Spleen (tissue), 11 donors: ENCODE data around the gene RAB3IL1. TPM values are rescaled to one million over a fixed set of nuclear protein-coding genes. Genes with fewer than 3 reads are reported as not detected.

ENCODE experiments used
- DNase-seq: peaks from one replicate; pipeline ENCODE4 v3.0.0-alpha.2; 2020
- H3K27ac ChIP-seq, 8 donors: fragments of 200-600 bp; sonication (generic) in 7 of 8; 1 replicate in 4 of 8; 2 replicates in 4 of 8; pipeline versions ENCODE4 v1.5.0 to v1.8.0; 2016 to 2021; ENCODE audit warnings: inconsistent platforms in 4 of 8, mild to moderate bottlenecking in 4 of 8, moderate library complexity in 1 of 8
- H3K27me3 ChIP-seq, 7 donors: fragments of 200-600 bp; sonication (generic) in 6 of 7; replicated peaks in 1 of 7; 1 replicate in 4 of 7; 2 replicates in 3 of 7; pipeline versions ENCODE4 v1.5.0 to v1.8.0; 2016 to 2021; ENCODE audit warnings: inconsistent platforms in 3 of 7, mild to moderate bottlenecking in 1 of 7
- H3K36me3 ChIP-seq, 6 donors: fragments of 200-600 bp; sonication (generic) in 5 of 6; 1 replicate in 4 of 6; 2 replicates in 2 of 6; pipeline versions ENCODE4 v1.5.0 to v1.8.0; 2016 to 2021; ENCODE audit warnings: inconsistent platforms in 2 of 6
- H3K4me1 ChIP-seq, 6 donors: fragments of 200-600 bp; sonication (generic) in 5 of 6; 1 replicate in 3 of 6; 2 replicates in 3 of 6; pipeline versions ENCODE4 v1.5.0 to v1.8.0; 2016 to 2021; ENCODE audit warnings: inconsistent platforms in 3 of 6
- H3K4me3 ChIP-seq, 8 donors: fragments of 200-600 bp; sonication (generic) in 7 of 8; 1 replicate in 4 of 8; 2 replicates in 4 of 8; pipeline versions ENCODE4 v1.5.0 to v1.8.0; 2016 to 2021; ENCODE audit warnings: inconsistent platforms in 4 of 8, mild to moderate bottlenecking in 4 of 8, moderate library complexity in 2 of 8
- H3K9me3 ChIP-seq, 8 donors: fragments of 200-600 bp; sonication (generic) in 7 of 8; 1 replicate in 4 of 8; 2 replicates in 4 of 8; pipeline versions ENCODE4 v1.5.0 to v1.8.0; 2016 to 2021; ENCODE audit warnings: inconsistent platforms in 4 of 8
- CTCF ChIP-seq, 11 experiments: fragments of 200-600 bp in 7 of 11; fragments of 450-650 bp in 4 of 11; sonication (generic) in 4 of 11; IDR thresholded peaks in 8 of 11; conservative IDR thresholded peaks in 3 of 11; 1 replicate in 7 of 11; 2 replicates in 4 of 11; pipeline versions ENCODE4 v1.4.0 to v1.8.0; 2016 to 2021; ENCODE audit warnings: antibody characterized with exemption in 11 of 11, inconsistent platforms in 4 of 11, mild to moderate bottlenecking in 1 of 11
- POLR2A ChIP-seq, 3 donors: fragments of 450-650 bp; IDR thresholded peaks; one replicate each; pipeline ENCODE4 v1.5.1; 2017; ENCODE audit warnings: antibody characterized with exemption in 3 of 3, mild to moderate bottlenecking in 1 of 3
- POLR2AphosphoS5 ChIP-seq, 3 donors: sonication (generic); formaldehyde crosslinking; IDR thresholded peaks; one replicate each; pipeline ENCODE4 v1.5.1; 2017; ENCODE audit warnings: antibody characterized with exemption in 3 of 3
- WGBS, 5 donors: extraction: QIAGEN DNeasy Blood & Tissue Kit in 3 of 5; methylation state at CpG; one replicate each; pipeline versions ENCODE4 v1.1.5 to v1.1.7; 2013 to 2018; 5-methylcytosine and 5-hydroxymethylcytosine counted together
- intact Hi-C: fragments of 100-400 bp; cut with DNase I; formaldehyde crosslinking; loops from one replicate; pipeline ENCODE4 v1.15.0; 2023; ENCODE audit warnings: low total_unique reads
- polyA plus RNA-seq, 3 donors: library from polyadenylated mRNA; stranded (reverse); fragments of 200-250 nt; gene quantifications; one replicate each; pipeline ENCODE4 v1.2.1, GENCODE V29; 2013
- total RNA-seq, 7 donors: library from RNA; depleted of rRNA in 3 of 7; stranded (reverse); fragments of >200 nt in 3 of 7; fragmentation: NEBNext Ultra II Directional in 4 of 7; extraction: Animal tissue kit (Norgen Biotek cat#: 25700) in 4 of 7; gene quantifications; one replicate each; pipeline versions ENCODE4 v1.1.0 to v1.2.1, GENCODE V29; 2016 to 2021
- donor health status: healthy with polysubstance abuse.
- donor health status: DM: no; HTN: no; CAD: no; lungs with moderate emphysema.
- donor health status: DM: no; HTN: no; CAD: no.
- donor health status: Bipolar disorder and iron deficiency.
- donor health status: healthy.
- donor health status: DM: no; HTN: no; CAD: no.
- donor health status: DM: yes; HTN: yes; CAD: no.

Gene RAB3IL1
- total and polyA plus RNA-seq, 10 donors, result 6.5 to 57.1 (median 34.6) TPM

- intact Hi-C loops, result no loop called here
- Histone ChIP-seq H3K4me3 (no peak overlapping the region), H3K4me1 (peaks cover 2 to 43% (median 29%) of the 10 kb centered on the region in 6 donors), H3K9me3 (no peaks in the 10 kb centered on the region), H3K36me3 (no peaks in the 10 kb centered on the region), H3K27ac (peak overlapping the region in 7 of 8 donors; percentile 72 to 83 (median 76)), H3K27me3 (peaks cover 0 to 15% (median 0%) of the 10 kb centered on the region in 7 donors)
- TF ChIP-seq CTCF (IDR thresholded peaks at IDR 0.05 in 8 of 11, conservative IDR thresholded peaks at IDR 0.05 in 3 of 11) (no peak), POLR2AphosphoS5 (IDR thresholded peaks at IDR 0.05) (peak; percentile 49 to 68 (median 61)), POLR2A (IDR thresholded peaks at IDR 0.05) (no peak)
- 55 to 69% (median 61%) methylated on average over 14 to 18 of the region's 18 CpGs for WGBS, 5 donors
- DNase-seq, result no peak
Observed at GRCh38 chr11:61923166-61924063, 6.0 kb upstream of the RAB3IL1 start.

GRCh38 chr11:61922539-61922938, 5.2 kb upstream of the RAB3IL1 start:
- H3K4me3 ChIP-seq, result no peak overlapping the region
- no peaks in the 10 kb centered on the region for H3K9me3 ChIP-seq
- no peak for TF ChIP-seq POLR2A (IDR thresholded peaks at IDR 0.05)
- peak in 2 of 11 experiments; percentile 16 to 30 for TF ChIP-seq CTCF (IDR thresholded peaks at IDR 0.05 in 8 of 11, conservative IDR thresholded peaks at IDR 0.05 in 3 of 11)
- TF ChIP-seq POLR2AphosphoS5 (IDR thresholded peaks at IDR 0.05), result peak in 2 of 3 donors; percentile 36 to 61
- H3K27me3 ChIP-seq, result peaks cover 0 to 24% (median 8%) of the 10 kb centered on the region in 7 donors
- H3K27ac ChIP-seq, result peak overlapping the region in 7 of 8 donors; percentile 72 to 83 (median 76)
- WGBS, 5 donors, result 13 to 25% (median 18%) methylated on average over 6 of the region's 6 CpGs
- no peaks in the 10 kb centered on the region for H3K36me3 ChIP-seq
- H3K4me1 ChIP-seq, result peaks cover 2 to 51% (median 37%) of the 10 kb centered on the region in 6 donors
- intact Hi-C loops, result no loop called here
- DNase-seq, result no peak

- Histone ChIP-seq H3K9me3 (no peaks in the 10 kb centered on the region), H3K36me3 (no peaks in the 10 kb centered on the region), H3K4me3 (no peak overlapping the region), H3K4me1 (peaks cover 2 to 62% (median 45%) of the 10 kb centered on the region in 6 donors), H3K27me3 (peaks cover 0 to 35% (median 19%) of the 10 kb centered on the region in 7 donors), H3K27ac (peak overlapping the region in 3 of 8 donors; percentile 18 to 76 (median 72))
- intact Hi-C loops, result no loop called here
- DNase-seq, result no peak
- 77 to 89% (median 85%) methylated on average over 3 of the region's 3 CpGs for WGBS, 5 donors
- TF ChIP-seq POLR2AphosphoS5 (IDR thresholded peaks at IDR 0.05) (no peak), CTCF (IDR thresholded peaks at IDR 0.05 in 8 of 11, conservative IDR thresholded peaks at IDR 0.05 in 3 of 11) (no peak), POLR2A (IDR thresholded peaks at IDR 0.05) (no peak)
Observed at GRCh38 chr11:61921446-61921845, 4.1 kb upstream of the RAB3IL1 start.
